ENCODE data around the gene SNAP47. TPM values are rescaled to one million over a fixed set of nuclear protein-coding genes. Genes with fewer than 3 reads are reported as not detected.

The SNAP47 gene
- total RNA-seq, 1 donor, result 18.1 TPM

DNA sequence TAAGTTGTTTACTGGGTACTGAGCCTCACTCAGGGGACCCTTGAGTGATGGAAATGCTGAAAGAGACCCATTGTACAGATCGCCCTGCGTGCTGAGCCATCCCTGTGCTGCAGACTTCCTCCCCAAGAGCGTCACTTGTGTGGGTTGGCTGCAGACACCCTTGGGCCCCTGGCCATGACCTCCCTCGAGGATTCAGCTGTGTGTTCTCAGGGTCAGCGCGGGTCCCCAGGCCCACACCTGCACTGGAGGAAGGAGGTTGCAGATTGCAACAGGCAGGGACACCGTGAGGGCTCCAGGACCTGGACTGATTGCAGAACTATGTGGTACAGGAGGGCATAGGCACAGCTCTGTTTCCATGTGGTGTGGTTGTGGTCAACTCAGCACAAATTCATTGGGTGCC lies 4.4 kb downstream of the SNAP47 start:
- H3K27me3 ChIP-seq (ENCODE audit: insufficient read depth, low read length), result no peaks in the 10 kb centered on the region
- peaks cover 12% of the 10 kb centered on the region for H3K4me1 ChIP-seq (ENCODE audit: insufficient read depth, low read length)
- H3K4me3 ChIP-seq (ENCODE audit: low read length), result no peak overlapping the region
- no peaks in the 10 kb centered on the region for H3K9me3 ChIP-seq (ENCODE audit: low read depth, low read length)

DNA sequence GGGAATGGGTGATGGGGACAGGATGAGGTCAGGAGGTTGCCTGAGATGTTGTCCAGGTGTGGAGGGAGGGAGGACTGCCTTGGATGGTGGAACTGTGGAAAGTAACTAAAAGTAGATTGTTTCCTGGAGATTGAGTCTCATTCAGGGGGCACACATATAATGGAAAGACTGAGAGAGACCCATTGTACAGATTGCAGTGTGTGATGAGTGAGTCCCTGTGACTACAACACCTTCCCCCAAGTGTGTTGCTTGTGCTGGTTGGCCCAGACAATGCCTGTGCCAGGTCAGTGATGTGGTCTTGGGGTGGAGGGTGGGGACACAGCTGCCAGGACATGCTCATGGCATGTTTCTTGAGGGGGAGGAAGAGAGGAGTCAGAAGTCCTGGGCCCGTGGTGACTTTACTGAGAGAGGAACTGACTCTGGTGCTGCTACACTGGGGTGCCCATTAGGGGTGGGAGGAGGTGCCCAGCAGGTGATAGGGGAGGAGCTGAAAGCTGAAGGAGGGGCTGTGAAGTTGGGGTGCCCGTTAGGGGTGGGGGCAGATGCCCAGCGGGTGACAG lies 5.2 kb downstream of the SNAP47 start:
- H3K4me1 ChIP-seq (ENCODE audit: insufficient read depth, low read length), result peaks cover 14% of the 10 kb centered on the region
- H3K9me3 ChIP-seq (ENCODE audit: low read depth, low read length), result no peaks in the 10 kb centered on the region
- no peak overlapping the region for H3K4me3 ChIP-seq (ENCODE audit: low read length)
- H3K27me3 ChIP-seq (ENCODE audit: insufficient read depth, low read length), result no peaks in the 10 kb centered on the region

DNA sequence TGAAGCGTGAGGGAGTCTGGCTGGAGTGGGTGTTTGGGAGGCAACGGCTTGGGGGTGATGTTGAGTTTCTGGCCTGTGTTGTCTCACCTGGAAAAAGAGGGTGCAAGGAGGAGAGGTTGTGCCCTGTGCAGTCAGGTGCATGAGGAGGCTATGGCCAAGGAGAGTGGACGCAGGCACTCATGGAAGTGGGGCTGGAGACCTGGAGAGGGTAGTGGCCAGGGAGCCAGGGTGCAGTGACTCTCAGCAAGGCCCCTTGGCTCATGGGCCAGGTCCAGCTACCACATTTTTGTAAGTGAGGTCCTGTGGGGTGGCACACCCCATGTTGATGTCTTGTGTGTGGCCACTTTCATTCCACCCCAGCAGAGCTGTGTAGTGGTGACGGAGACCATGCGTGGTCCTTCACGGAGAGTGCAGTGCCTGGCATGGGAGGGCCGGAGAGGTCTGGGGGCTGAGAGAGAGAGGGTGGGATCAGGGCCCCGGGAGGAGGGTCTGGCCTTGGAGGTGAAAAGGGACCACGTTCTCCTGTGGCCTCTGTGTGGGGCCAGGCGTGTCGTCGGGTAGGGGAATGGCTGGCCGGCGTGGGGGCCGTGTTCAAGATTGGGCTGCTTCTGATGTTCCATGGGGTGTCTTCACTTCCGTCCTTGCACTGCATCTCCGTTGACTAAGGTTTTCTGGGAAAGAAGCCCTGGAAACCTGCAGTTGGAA lies 6.1 kb downstream of the SNAP47 start:
- no peaks in the 10 kb centered on the region for H3K9me3 ChIP-seq (ENCODE audit: low read depth, low read length)
- H3K4me3 ChIP-seq (ENCODE audit: low read length), result no peak overlapping the region
- peaks cover 7% of the 10 kb centered on the region for H3K4me1 ChIP-seq (ENCODE audit: insufficient read depth, low read length)
- no peaks in the 10 kb centered on the region for H3K27me3 ChIP-seq (ENCODE audit: insufficient read depth, low read length)

DNA sequence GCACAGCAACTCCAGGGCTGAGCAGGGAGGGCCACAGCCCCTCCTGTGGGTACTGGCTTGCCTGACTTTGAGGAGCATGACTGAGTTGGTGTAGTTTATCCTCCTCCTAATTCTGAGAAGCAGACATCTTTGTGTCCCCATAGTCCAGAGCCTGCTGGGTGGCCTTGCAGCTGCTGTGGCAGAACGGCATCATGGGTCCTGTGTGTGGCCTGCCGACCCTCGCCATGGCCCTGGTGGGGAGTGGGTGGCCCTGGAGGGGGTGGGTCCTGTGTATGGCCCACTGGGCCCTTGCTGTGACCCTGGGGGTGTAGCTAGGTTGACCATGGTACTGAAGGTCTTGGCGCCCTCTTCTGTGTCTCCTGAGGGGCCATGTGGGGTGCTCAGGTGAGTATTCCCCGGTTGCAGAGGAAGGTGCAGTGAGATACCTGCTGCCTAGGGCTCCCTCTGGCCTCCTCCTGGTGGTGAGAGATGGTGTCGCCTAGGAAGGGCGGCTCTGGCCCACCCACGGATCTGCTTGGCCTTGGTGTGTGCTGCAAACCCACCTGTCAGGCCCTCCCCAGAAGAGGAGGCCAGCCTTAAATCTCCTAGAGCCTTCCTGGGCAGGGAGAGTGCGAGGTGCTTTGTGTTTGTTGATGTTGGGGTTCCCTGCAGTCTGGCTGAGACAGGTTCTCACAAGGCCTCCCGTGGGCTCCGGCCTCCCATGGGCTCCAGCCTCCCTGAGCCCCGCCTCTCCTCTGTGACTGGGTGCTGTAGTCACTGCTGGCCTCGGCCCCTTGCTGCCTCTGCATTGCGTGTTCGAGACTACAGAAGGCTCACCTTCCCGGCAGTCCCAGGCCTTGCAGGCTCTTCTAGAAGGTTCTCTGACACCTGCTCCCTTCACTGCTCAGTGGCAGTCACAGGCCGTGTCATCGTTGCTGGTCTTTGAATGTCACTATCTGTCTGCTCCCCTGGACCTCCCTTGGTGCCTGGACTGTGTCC lies 7.8 kb downstream of the SNAP47 start:
- Histone ChIP-seq H3K4me3 (ENCODE audit: low read length) (no peak overlapping the region), H3K9me3 (ENCODE audit: low read depth, low read length) (no peaks in the 10 kb centered on the region), H3K4me1 (ENCODE audit: insufficient read depth, low read length) (peaks cover 6% of the 10 kb centered on the region), H3K27me3 (ENCODE audit: insufficient read depth, low read length) (no peaks in the 10 kb centered on the region)

DNA sequence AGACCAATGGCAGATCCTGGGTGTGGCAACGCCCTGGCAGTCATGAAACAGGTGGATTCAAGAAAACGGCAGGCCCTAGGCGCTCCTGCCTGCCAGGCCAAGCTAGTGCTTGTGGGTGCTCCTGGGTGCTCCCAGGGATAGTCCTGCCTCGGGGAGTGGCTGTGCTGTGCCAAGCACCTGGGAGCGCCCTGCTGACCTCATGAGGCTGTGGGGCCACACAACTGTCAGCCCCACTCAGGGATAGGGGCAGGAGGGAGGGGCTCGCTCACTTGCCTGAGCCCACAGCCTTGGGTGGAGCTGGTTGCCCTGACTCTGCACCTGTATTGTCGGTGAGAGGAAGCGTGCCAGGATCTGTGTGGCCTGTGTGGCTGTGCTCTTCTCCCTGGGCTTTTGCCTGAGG lies 9.4 kb downstream of the SNAP47 start:
- H3K27me3 ChIP-seq (ENCODE audit: insufficient read depth, low read length), result no peaks in the 10 kb centered on the region
- H3K4me1 ChIP-seq (ENCODE audit: insufficient read depth, low read length), result peaks cover 10% of the 10 kb centered on the region
- H3K9me3 ChIP-seq (ENCODE audit: low read depth, low read length), result no peaks in the 10 kb centered on the region
- H3K4me3 ChIP-seq (ENCODE audit: low read length), result no peak overlapping the region

DNA sequence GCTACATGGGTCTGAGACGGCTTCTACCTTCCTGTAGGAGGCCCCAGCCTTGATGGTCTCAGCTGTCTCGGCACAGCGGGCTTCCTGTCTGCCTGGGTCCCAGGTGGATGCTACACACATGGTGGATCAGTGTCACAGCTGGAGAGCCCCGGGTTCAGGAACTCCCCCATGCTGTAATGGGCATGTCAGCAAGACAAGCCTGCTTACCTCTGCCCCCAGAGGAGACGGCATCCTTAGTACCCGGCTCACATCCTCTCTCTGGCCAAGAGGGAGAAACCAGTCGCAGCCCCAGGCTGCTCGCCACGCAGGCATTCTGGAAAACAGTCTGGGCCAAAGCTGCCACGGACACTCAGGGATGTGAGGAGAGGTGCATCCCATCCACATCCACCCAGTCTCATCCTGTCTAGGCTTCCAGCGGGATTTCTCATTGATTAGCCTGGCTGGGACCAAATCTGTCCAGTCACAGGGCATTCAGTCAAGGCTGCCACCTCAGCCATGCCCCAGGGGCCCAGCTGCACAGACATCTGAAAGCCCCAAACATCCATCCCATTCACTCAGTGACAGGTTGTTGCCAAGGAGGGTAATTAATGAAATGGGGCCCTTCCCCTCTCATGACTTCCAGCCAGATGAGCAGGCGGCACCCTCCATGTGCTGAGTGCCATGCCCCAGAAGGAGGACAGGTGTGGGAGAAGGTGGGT lies 10.5 kb downstream of the SNAP47 start:
- H3K9me3 ChIP-seq (ENCODE audit: low read depth, low read length), result no peaks in the 10 kb centered on the region
- H3K4me3 ChIP-seq (ENCODE audit: low read length), result no peak overlapping the region
- peaks cover 10% of the 10 kb centered on the region for H3K4me1 ChIP-seq (ENCODE audit: insufficient read depth, low read length)
- H3K27me3 ChIP-seq (ENCODE audit: insufficient read depth, low read length), result no peaks in the 10 kb centered on the region

DNA sequence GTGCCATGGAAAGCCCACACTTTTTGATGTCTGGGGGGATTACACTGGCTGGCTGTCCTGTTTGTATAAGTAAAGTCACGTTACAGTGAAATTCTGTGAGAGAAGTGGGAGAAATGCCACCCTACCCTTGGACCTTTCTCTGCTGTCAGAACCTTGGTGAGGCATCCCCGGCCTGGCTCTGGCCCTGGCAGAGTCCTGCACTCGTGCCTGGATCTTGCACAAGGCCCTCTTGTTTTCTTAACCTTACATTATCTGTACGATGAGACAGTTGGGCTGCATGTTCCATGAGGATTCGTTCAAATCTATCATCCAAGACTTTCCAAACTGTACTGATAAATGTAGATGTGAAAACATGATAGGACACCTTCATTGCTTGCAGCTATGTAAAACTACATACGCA lies 11.4 kb downstream of the SNAP47 start:
- H3K9me3 ChIP-seq (ENCODE audit: low read depth, low read length), result no peaks in the 10 kb centered on the region
- H3K4me1 ChIP-seq (ENCODE audit: insufficient read depth, low read length), result peaks cover 10% of the 10 kb centered on the region
- H3K27me3 ChIP-seq (ENCODE audit: insufficient read depth, low read length), result no peaks in the 10 kb centered on the region
- H3K4me3 ChIP-seq (ENCODE audit: low read length), result no peak overlapping the region

DNA sequence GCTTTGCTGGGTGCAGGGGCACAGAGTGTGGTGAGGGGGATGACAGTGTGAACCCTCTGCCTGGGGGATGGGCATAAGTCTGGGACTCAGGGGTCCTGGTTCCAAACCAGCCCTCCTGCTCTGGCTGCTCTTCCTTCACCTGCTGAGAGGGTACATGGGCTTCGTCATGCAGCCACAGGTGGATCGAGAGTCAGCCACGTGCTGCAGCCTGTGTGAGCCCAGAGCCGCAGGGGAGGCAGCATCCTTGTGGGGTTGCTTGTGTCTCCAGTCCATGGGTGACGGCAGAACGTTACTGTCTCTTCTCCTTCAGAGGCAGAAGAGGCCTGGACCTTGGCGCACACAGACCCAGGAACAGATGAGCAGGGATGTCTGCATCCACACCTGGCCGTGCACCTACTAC lies 12.1 kb downstream of the SNAP47 start:
- Histone ChIP-seq H3K27me3 (ENCODE audit: insufficient read depth, low read length) (no peaks in the 10 kb centered on the region), H3K4me1 (ENCODE audit: insufficient read depth, low read length) (peaks cover 10% of the 10 kb centered on the region), H3K9me3 (ENCODE audit: low read depth, low read length) (no peaks in the 10 kb centered on the region), H3K4me3 (ENCODE audit: low read length) (no peak overlapping the region)

DNA sequence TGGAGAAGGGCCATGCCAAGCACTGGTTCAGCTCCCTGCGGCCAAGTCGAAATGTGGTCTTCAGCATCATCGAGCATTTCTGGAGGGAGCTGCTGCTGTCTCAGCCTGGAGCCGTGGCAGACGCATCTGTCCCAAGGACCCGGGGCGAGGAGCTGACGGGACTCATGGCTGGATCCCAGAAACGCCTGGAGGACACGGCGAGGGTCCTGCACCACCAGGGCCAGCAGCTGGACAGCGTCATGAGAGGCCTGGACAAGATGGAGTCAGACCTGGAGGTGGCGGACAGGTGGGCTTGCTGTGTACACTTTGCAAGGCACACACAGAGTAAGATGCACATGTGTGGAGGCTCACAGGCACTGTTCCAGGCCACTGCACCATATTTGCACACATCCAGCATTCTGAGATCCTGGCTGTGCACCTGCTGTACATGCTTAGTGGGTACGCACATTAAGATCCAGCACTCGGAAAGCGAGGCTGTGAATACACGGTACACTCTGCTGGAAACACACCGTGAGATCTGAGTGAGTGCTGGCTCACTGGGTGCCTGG lies 12.8 kb downstream of the SNAP47 start:
- Histone ChIP-seq H3K9me3 (ENCODE audit: low read depth, low read length) (no peaks in the 10 kb centered on the region), H3K4me3 (ENCODE audit: low read length) (no peak overlapping the region), H3K4me1 (ENCODE audit: insufficient read depth, low read length) (peaks cover 10% of the 10 kb centered on the region), H3K27me3 (ENCODE audit: insufficient read depth, low read length) (no peaks in the 10 kb centered on the region)

DNA sequence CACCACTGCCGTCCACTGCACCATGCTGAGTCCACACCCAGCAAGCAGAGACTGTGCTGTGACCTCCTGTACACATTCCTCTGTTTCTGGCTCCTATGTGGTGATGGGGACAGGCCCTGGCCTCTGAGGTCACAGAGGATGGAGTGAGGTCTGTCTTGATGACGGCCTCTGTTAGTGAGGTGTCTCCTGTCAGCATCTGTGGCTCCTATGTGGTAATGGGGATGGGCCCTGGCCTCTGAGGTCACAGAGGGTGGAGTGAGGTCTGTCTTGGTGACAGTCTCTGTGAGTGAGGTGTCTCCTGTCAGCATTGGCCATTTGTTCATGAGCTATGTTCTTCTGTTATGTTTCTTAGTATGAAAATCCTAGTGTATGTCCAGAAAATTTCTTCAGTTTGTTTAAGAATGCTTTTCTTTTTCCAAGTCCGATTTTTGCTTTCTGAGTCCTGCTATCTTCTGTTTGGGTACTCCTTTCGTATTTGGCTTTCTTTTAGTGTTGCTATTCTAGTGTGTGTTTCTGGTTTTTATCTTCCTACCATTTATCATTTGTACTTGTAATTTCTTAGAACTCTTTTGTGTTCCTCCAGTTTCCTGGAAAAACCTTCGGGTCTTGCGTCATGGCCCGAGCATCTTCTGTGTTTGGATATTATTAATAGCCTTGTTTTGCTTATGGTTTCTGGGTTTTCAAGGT lies 13.4 kb downstream of the SNAP47 start:
- Histone ChIP-seq H3K9me3 (ENCODE audit: low read depth, low read length) (no peaks in the 10 kb centered on the region), H3K4me3 (ENCODE audit: low read length) (no peak overlapping the region), H3K4me1 (ENCODE audit: insufficient read depth, low read length) (peaks cover 10% of the 10 kb centered on the region), H3K27me3 (ENCODE audit: insufficient read depth, low read length) (no peaks in the 10 kb centered on the region)

DNA sequence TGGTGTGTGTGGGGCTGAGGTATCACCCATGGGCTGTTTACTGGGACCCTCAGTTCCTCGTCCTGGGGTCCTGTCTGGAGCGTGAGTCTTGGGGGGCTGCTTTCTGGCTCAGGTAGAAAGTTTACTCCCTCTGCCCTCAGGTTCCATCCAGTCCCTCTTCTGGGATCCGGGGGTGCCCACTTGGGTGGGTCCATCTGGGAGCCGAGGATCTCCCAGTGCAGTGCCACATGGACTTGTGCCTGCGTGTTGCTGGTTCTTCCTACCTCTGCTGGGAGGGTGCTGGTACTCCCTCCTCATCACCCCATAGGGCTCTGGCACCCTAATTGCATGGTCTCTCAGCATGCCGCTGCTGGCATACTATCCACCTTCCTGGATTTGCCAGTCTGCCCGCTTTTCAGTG lies 14.0 kb downstream of the SNAP47 start:
- H3K9me3 ChIP-seq (ENCODE audit: low read depth, low read length), result no peaks in the 10 kb centered on the region
- H3K4me1 ChIP-seq (ENCODE audit: insufficient read depth, low read length), result peaks cover 10% of the 10 kb centered on the region
- H3K27me3 ChIP-seq (ENCODE audit: insufficient read depth, low read length), result no peaks in the 10 kb centered on the region
- H3K4me3 ChIP-seq (ENCODE audit: low read length), result no peak overlapping the region

DNA sequence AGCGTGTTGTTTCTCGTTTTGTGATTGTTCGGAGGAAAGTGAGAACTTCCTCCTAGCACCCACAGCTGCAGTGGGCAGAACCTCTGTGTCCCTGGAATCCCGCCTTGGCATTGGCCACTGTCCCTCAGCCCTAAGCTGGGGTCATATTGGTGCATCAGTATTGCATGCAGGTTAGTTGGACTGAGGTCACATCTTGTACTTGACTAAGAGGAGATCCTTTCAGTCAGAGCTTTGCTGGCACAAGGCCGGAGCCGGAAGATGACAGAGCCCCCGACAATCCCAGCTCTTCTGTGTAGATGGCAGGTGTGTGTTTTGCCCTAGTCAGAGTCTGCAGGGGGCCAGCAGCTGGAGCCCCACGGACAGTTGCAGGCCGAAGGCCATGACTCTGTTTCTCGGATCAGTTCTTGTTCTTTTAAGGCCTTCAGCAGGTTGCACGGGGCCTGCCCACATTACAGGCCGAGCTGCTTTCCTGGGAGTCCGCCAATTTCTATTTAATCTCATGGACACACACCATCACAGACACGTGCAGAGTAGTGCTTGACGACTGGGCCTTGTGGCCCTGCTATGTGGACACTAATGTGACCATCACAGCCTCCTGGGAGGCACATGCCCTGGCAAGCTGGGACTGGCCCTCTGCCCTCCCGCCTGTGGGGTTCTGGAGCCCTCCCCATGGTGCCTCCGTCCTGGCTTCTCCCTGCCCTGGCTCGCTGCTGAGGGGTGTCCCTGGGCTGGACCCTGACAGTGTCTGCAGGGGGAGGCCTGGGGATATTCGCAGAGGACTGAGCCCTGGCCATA lies 14.9 kb downstream of the SNAP47 start:
- Histone ChIP-seq H3K9me3 (ENCODE audit: low read depth, low read length) (no peaks in the 10 kb centered on the region), H3K4me1 (ENCODE audit: insufficient read depth, low read length) (peaks cover 6% of the 10 kb centered on the region), H3K27me3 (ENCODE audit: insufficient read depth, low read length) (no peaks in the 10 kb centered on the region), H3K4me3 (ENCODE audit: low read length) (no peak overlapping the region)

DNA sequence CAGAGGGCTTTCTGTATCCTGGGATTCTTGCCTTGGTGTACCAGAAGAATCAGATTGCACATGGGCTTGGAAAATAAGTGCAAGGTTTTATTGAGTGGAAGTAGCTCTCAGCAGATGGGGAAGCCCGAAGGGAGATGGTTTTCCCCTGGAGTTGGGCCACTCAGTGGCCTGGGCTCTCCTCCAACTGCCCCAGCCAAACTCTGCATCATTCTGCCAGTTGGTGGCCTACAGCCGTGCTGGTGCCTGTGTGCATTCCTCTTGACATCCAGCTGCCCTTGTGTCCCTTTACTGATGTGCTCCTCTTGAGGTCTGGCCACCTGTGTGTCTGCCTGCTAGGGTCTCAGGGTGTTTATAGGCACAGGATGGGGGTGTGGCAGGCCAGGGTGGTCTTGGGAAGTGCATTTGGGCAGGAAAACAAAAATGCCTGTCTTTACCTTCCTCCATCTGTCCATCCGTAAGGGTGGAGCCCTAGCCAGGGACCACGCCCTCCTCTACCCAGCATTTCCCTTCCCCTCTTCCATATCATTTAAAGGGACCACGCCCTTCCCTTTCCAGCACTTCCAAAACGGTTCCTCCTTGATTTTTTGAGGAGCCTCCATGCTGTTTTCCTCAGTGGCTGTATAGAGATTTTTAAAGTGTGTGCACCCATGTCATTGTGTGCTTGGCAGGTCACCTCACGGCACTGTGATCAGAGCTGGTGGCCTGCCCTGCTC lies 18.9 kb downstream of the SNAP47 start:
- Histone ChIP-seq H3K4me3 (ENCODE audit: low read length) (no peak overlapping the region), H3K4me1 (ENCODE audit: insufficient read depth, low read length) (no peaks in the 10 kb centered on the region)

More for the DNA sequence above, 18.9 kb downstream of the SNAP47 start:
- Histone ChIP-seq H3K27me3 (ENCODE audit: insufficient read depth, low read length) (no peaks in the 10 kb centered on the region), H3K9me3 (ENCODE audit: low read depth, low read length) (no peaks in the 10 kb centered on the region)

All from mononuclear cell (primary cell).